Vagina (tissue), 2 donors: ENCODE data around the gene HECW1. TPM values are rescaled to one million over a fixed set of nuclear protein-coding genes. Genes with fewer than 3 reads are reported as not detected.

Experiments
- DNase-seq, 2 donors: peaks; one replicate each; pipeline ENCODE4 v3.0.0-alpha.2; 2017; ENCODE audit errors: extremely low spot score in 2 of 2
- H3K27ac ChIP-seq: fragments of 200-600 bp; sonication (generic); one replicate; pipeline ENCODE4 v1.5.1; 2019
- H3K27me3 ChIP-seq: fragments of 200-600 bp; sonication (generic); one replicate; pipeline ENCODE4 v1.5.1; 2019
- H3K36me3 ChIP-seq, 2 donors: fragments of 200-600 bp; sonication (generic); one replicate each; pipeline ENCODE4 v1.5.1; 2017 to 2019
- H3K4me1 ChIP-seq: fragments of 200-600 bp; sonication (generic); one replicate; pipeline ENCODE4 v1.5.1; 2019
- H3K4me3 ChIP-seq, 2 donors: fragments of 200-600 bp; sonication (generic); 1 replicate in 1 of 2; 2 replicates in 1 of 2; pipeline ENCODE4 v1.5.1; 2016 to 2019
- H3K9me3 ChIP-seq: fragments of 200-600 bp; sonication (generic); one replicate; pipeline ENCODE4 v1.5.1; 2019
- POLR2A ChIP-seq, 2 donors: fragments of 450-650 bp; IDR thresholded peaks; one replicate each; pipeline ENCODE4 v1.6.1; 2017; ENCODE audit warnings: antibody characterized with exemption in 2 of 2, mild to moderate bottlenecking in 2 of 2, moderate library complexity in 2 of 2
- POLR2AphosphoS5 ChIP-seq, 2 donors: sonication (generic); formaldehyde crosslinking; IDR thresholded peaks; one replicate each; pipeline ENCODE4 v1.9.0; 2017; ENCODE audit warnings: antibody characterized with exemption in 2 of 2, mild to moderate bottlenecking in 2 of 2, low read depth in 1 of 2; ENCODE audit not compliant: insufficient read depth in 1 of 2
- intact Hi-C: fragments of 100-400 bp; cut with DNase I; formaldehyde crosslinking; loops from one replicate; pipeline ENCODE4 v1.15.1; 2023
- total RNA-seq: library from RNA; depleted of rRNA; stranded (reverse); fragments of >200 nt; gene quantifications from one replicate; pipeline ENCODE4 v1.2.3, GENCODE V29; 2016
- TF ChIP-seq, protein P1 (sequence below), 3 experiments: fragments of 450-650 bp in 2 of 3; fragments of 200-600 bp in 1 of 3; sonication (generic) in 1 of 3; IDR thresholded peaks; one replicate each; pipeline ENCODE4 v1.5.1; 2017 to 2019; ENCODE audit warnings: antibody characterized with exemption in 3 of 3, mild to moderate bottlenecking in 2 of 3, moderate library complexity in 2 of 3

Gene HECW1
- total RNA-seq, 1 donor from 2014 or later, result 2.5 TPM

GRCh38 chr7:43531700-43532099, 419.3 kb downstream of the HECW1 start:
- no peaks in the 10 kb centered on the region for H3K36me3 ChIP-seq
- H3K27ac ChIP-seq, result no peak overlapping the region
- intact Hi-C loops, result no loop called here
- no peaks in the 10 kb centered on the region for H3K27me3 ChIP-seq
- peaks cover 23% of the 10 kb centered on the region for H3K4me1 ChIP-seq
- DNase-seq, result no peak
- H3K4me3 ChIP-seq, result no peak overlapping the region
- no peaks in the 10 kb centered on the region for H3K9me3 ChIP-seq
- TF ChIP-seq POLR2AphosphoS5 (IDR thresholded peaks at IDR 0.05; ENCODE audit: insufficient read depth in 1 of 2, low read depth in 1 of 2), result no peak

DNA sequence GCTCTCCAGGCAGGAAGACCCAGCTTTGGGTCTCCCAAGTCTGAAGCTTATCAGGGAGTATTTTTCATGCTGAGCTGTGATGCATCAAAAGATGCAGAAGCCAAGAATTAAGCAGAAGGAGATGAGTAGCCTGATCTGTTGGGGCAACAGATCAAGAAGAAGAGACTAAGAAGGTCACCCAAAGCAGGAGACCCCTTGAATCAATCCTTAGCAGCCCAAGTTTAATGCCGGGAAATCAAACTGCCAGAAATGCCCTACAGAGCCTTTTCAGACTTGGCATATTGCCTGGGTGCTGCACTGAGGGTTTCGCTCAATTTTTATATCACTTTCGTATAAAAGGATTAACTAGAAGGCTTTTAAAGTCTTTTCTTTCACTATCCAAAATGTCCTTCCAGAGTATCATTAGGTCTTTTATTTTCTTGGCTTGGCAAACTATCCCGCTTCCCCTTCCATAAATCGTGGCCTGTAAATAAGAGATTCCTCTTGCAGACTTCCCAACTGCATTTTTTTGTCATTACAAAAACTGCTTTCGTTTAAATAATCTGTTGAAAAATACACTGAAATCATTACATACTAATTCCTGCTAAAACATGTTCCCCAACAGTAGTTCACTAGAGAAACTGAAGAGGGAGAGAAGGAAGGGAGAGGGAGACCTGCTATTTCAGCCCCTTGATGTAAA, 421.5 kb downstream of the HECW1 start:
- Histone ChIP-seq H3K27me3 (no peaks in the 10 kb centered on the region), H3K36me3 (no peaks in the 10 kb centered on the region), H3K27ac (peak overlapping the region; percentile 24), H3K4me1 (peaks cover 23% of the 10 kb centered on the region), H3K9me3 (no peaks in the 10 kb centered on the region), H3K4me3 (no peak overlapping the region)
- no peak for TF ChIP-seq POLR2A (IDR thresholded peaks at IDR 0.05)
- TF ChIP-seq, protein P1, sequence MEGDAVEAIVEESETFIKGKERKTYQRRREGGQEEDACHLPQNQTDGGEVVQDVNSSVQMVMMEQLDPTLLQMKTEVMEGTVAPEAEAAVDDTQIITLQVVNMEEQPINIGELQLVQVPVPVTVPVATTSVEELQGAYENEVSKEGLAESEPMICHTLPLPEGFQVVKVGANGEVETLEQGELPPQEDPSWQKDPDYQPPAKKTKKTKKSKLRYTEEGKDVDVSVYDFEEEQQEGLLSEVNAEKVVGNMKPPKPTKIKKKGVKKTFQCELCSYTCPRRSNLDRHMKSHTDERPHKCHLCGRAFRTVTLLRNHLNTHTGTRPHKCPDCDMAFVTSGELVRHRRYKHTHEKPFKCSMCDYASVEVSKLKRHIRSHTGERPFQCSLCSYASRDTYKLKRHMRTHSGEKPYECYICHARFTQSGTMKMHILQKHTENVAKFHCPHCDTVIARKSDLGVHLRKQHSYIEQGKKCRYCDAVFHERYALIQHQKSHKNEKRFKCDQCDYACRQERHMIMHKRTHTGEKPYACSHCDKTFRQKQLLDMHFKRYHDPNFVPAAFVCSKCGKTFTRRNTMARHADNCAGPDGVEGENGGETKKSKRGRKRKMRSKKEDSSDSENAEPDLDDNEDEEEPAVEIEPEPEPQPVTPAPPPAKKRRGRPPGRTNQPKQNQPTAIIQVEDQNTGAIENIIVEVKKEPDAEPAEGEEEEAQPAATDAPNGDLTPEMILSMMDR (IDR thresholded peaks at IDR 0.05), result no peak
- no peak for TF ChIP-seq POLR2AphosphoS5 (IDR thresholded peaks at IDR 0.05; ENCODE audit: insufficient read depth in 1 of 2, low read depth in 1 of 2)
- no peak for DNase-seq
- intact Hi-C loops, result no loop called here

- H3K27ac ChIP-seq, result no peak overlapping the region
- TF ChIP-seq POLR2A (IDR thresholded peaks at IDR 0.05) (no peak), POLR2AphosphoS5 (IDR thresholded peaks at IDR 0.05; ENCODE audit: insufficient read depth in 1 of 2, low read depth in 1 of 2) (no peak)
- TF ChIP-seq, protein P1 (IDR thresholded peaks at IDR 0.05), result no peak
- H3K27me3 ChIP-seq, result no peaks in the 10 kb centered on the region
- H3K9me3 ChIP-seq, result no peaks in the 10 kb centered on the region
- H3K4me3 ChIP-seq, result no peak overlapping the region
- DNase-seq, result no peak
- intact Hi-C loops, result no loop called here
- peaks cover 23% of the 10 kb centered on the region for H3K4me1 ChIP-seq
- H3K36me3 ChIP-seq, result no peaks in the 10 kb centered on the region
Measured at GRCh38 chr7:43535031-43535451, 422.6 kb downstream of the HECW1 start.

- no peaks in the 10 kb centered on the region for H3K36me3 ChIP-seq
- H3K9me3 ChIP-seq, result no peaks in the 10 kb centered on the region
- intact Hi-C loops, result no loop called here
- no peak for TF ChIP-seq POLR2A (IDR thresholded peaks at IDR 0.05)
- TF ChIP-seq POLR2AphosphoS5 (IDR thresholded peaks at IDR 0.05; ENCODE audit: insufficient read depth in 1 of 2, low read depth in 1 of 2), result no peak
- TF ChIP-seq, protein P1 (IDR thresholded peaks at IDR 0.05), result no peak
- no peak overlapping the region for H3K27ac ChIP-seq
- H3K27me3 ChIP-seq, result no peaks in the 10 kb centered on the region
- DNase-seq, result no peak
- no peak overlapping the region for H3K4me3 ChIP-seq
- peaks cover 23% of the 10 kb centered on the region for H3K4me1 ChIP-seq
Measured at GRCh38 chr7:43535810-43536585, 423.6 kb downstream of the HECW1 start.

GRCh38 chr7:43536773-43537172, 424.3 kb downstream of the HECW1 start:
- H3K4me1 ChIP-seq, result peaks cover 23% of the 10 kb centered on the region
- no peaks in the 10 kb centered on the region for H3K27me3 ChIP-seq
- H3K4me3 ChIP-seq, result no peak overlapping the region
- H3K9me3 ChIP-seq, result no peaks in the 10 kb centered on the region
- H3K36me3 ChIP-seq, result no peaks in the 10 kb centered on the region
- TF ChIP-seq, protein P1 (IDR thresholded peaks at IDR 0.05), result no peak
- no peak for TF ChIP-seq POLR2A (IDR thresholded peaks at IDR 0.05)
- no peak for TF ChIP-seq POLR2AphosphoS5 (IDR thresholded peaks at IDR 0.05; ENCODE audit: insufficient read depth in 1 of 2, low read depth in 1 of 2)
- no peak for DNase-seq
- intact Hi-C loops, result no loop called here
- no peak overlapping the region for H3K27ac ChIP-seq
